ENCODE data around the gene GPSM1.

GPSM1 gene

GRCh38 chr9:136363949-136364748 lies 36.8 kb downstream of the GPSM1 start:
- no peak for DNase-seq

- no peak for DNase-seq
Observed at GRCh38 chr9:136364942-136365774, 37.8 kb downstream of the GPSM1 start.

GRCh38 chr9:136365775-136366222 lies 38.5 kb downstream of the GPSM1 start:
- DNase-seq, result no peak

- no peak for DNase-seq
Observed at GRCh38 chr9:136366826-136367225, 39.5 kb downstream of the GPSM1 start.

GRCh38 chr9:136367296-136368145 lies 40.2 kb downstream of the GPSM1 start:
- DNase-seq, result no peak

GRCh38 chr9:136368190-136368589 lies 40.9 kb downstream of the GPSM1 start:
- no peak for DNase-seq

- DNase-seq, result no peak
Observed at GRCh38 chr9:136370037-136370436, 42.7 kb downstream of the GPSM1 start.

- DNase-seq, result no peak
Observed at GRCh38 chr9:136370687-136371532, 43.6 kb downstream of the GPSM1 start.

- no peak for DNase-seq
Observed at GRCh38 chr9:136371533-136371880, 44.2 kb downstream of the GPSM1 start.

- DNase-seq, result no peak
Observed at GRCh38 chr9:136372006-136372405, 44.7 kb downstream of the GPSM1 start.

- no peak for DNase-seq
Observed at GRCh38 chr9:136372561-136373299, 45.4 kb downstream of the GPSM1 start.

- DNase-seq, result no peak
Observed at GRCh38 chr9:136373300-136374182, 46.2 kb downstream of the GPSM1 start, which contains the start of gene CARD9. TSS of gene CARD9 (minus strand) at chr9:136373669. CDS start at chr9:136372078, 1,591 bp downstream.

- DNase-seq, result no peak
Observed at GRCh38 chr9:136374183-136374575, 46.8 kb downstream of the GPSM1 start.

GRCh38 chr9:136375096-136375495 lies 47.8 kb downstream of the GPSM1 start:
- DNase-seq, result no peak

- DNase-seq, result no peak
Observed at GRCh38 chr9:136376457-136376856, 49.1 kb downstream of the GPSM1 start.

- DNase-seq, result no peak
Observed at GRCh38 chr9:136377341-136378169, 50.2 kb downstream of the GPSM1 start.

- no peak for DNase-seq
Observed at GRCh38 chr9:136378170-136379002, 51.0 kb downstream of the GPSM1 start.

- DNase-seq, result no peak
Observed at GRCh38 chr9:136379003-136379287, 51.6 kb downstream of the GPSM1 start.

GRCh38 chr9:136379401-136379800 lies 52.1 kb downstream of the GPSM1 start:
- DNase-seq, result no peak
